ENCODE measurements around the gene SARDH. TPM values are rescaled to one million over a fixed set of nuclear protein-coding genes. Genes with fewer than 3 reads are reported as not detected.

SARDH gene
- total and polyA plus RNA-seq, 7 experiments from 2014 or later, result 0.73 to 27.2 (median 11.0) TPM

- H3K27me3 Mint-ChIP-seq, result peaks cover 0 to 9% (median 6%) of the 10 kb centered on the region in 5 donors
- H3K4me1 Mint-ChIP-seq, result peaks cover 0 to 2% (median 0%) of the 10 kb centered on the region in 7 donors
- no peak overlapping the region for H3K4me3 Mint-ChIP-seq
- no peaks in the 10 kb centered on the region for H3K36me3 ChIP-seq (ENCODE audit: control insufficient read depth in 2 of 3, insufficient read depth in 3 of 3, low read length in 3 of 3)
- H3K27ac ChIP-seq (ENCODE audit: low read depth, low read length), result no peak overlapping the region
- CTCF ChIA-PET, result no interaction called here
- no peaks in the 10 kb centered on the region for H3K27me3 ChIP-seq (ENCODE audit: control insufficient read depth in 2 of 2, insufficient read depth in 2 of 2, low read length in 2 of 2)
- H3K27ac Mint-ChIP-seq, result no peak overlapping the region
- no peaks in the 10 kb centered on the region for H3K9me3 ChIP-seq (ENCODE audit: control insufficient read depth in 2 of 3, low read length in 3 of 3)
- peaks cover 0 to 6% (median 2%) of the 10 kb centered on the region in 11 donors for H3K9me3 Mint-ChIP-seq
- POLR2A ChIA-PET, result interaction anchor here (0.5 kb wide), 1 partner anchor 558 kb away, joined by 3 read pairs; no protein-coding TSS in a partner anchor
- peaks cover under 1 to 7% (median 5%) of the 10 kb centered on the region in 5 donors for H3K36me3 Mint-ChIP-seq
- H3K4me1 ChIP-seq (ENCODE audit: control insufficient read depth in 2 of 2, insufficient read depth in 2 of 2, low read length in 2 of 2), result no peaks in the 10 kb centered on the region
- no peak overlapping the region for H3K4me3 ChIP-seq (ENCODE audit: low read length)
- intact Hi-C loops (cut with micrococcal nuclease), result no loop called here
- no peak for DNase-seq
- no peak for ATAC-seq
Measured at GRCh38 chr9:133759146-133759900, 21.2 kb upstream of the SARDH start.

- H3K27me3 Mint-ChIP-seq, result peaks cover 4 to 19% (median 17%) of the 10 kb centered on the region in 5 donors
- POLR2A ChIA-PET, result no interaction called here
- H3K4me1 Mint-ChIP-seq, result peaks cover 0 to 2% (median 0%) of the 10 kb centered on the region in 7 donors
- ATAC-seq (no peak), DNase-seq (no peak)
- CTCF ChIA-PET, result no interaction called here
- Histone ChIP-seq H3K4me1 (ENCODE audit: control insufficient read depth in 2 of 2, insufficient read depth in 2 of 2, low read length in 2 of 2) (no peaks in the 10 kb centered on the region), H3K27me3 (ENCODE audit: control insufficient read depth in 2 of 2, insufficient read depth in 2 of 2, low read length in 2 of 2) (no peaks in the 10 kb centered on the region), H3K36me3 (ENCODE audit: control insufficient read depth in 2 of 3, insufficient read depth in 3 of 3, low read length in 3 of 3) (no peaks in the 10 kb centered on the region), H3K27ac (ENCODE audit: low read depth, low read length) (no peak overlapping the region), H3K9me3 (ENCODE audit: control insufficient read depth in 2 of 3, low read length in 3 of 3) (no peaks in the 10 kb centered on the region), H3K4me3 (ENCODE audit: low read length) (no peak overlapping the region)
- no peak overlapping the region for H3K4me3 Mint-ChIP-seq
- no peaks in the 10 kb centered on the region for H3K36me3 Mint-ChIP-seq
- H3K27ac Mint-ChIP-seq, result no peak overlapping the region
- intact Hi-C loops (cut with micrococcal nuclease), result no loop called here
- H3K9me3 Mint-ChIP-seq, result peaks cover 0 to 1% (median 0%) of the 10 kb centered on the region in 11 donors
Measured at GRCh38 chr9:133758228-133758627, 20.1 kb upstream of the SARDH start.

DNA sequence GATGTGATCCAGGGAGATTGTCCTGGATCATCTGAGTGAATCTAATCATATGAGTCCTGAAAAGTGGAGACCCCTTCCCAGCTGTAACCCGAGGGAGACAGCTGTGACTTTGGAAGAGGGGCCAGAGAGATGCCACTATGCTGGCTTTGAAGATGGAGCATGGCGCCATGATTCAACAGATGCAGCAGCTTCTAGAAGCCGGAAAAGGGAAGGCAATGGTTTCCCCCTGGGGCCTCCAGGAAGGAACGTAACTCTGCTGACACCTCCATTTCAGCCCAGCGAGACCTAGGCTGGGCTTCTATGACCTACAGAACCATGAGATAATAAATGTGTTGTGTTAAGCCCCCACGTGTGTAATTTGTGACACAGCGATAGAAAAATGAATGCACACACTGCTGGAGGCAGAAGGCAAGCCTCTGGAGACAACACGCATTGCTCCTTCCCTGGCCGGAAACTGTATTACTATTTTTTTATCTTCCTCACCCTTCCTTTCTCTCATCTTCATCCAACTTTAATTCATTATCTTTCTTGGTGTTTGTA, 16.6 kb upstream of the SARDH start:
- ChIA-PET POLR2A (no interaction called here), CTCF (no interaction called here)
- H3K4me3 Mint-ChIP-seq, result no peak overlapping the region
- peaks cover 9 to 45% (median 28%) of the 10 kb centered on the region in 5 donors for H3K27me3 Mint-ChIP-seq
- peaks cover 0 to 4% (median 0%) of the 10 kb centered on the region in 11 donors for H3K9me3 Mint-ChIP-seq
- Histone ChIP-seq H3K27me3 (ENCODE audit: control insufficient read depth in 2 of 2, insufficient read depth in 2 of 2, low read length in 2 of 2) (no peaks in the 10 kb centered on the region), H3K27ac (ENCODE audit: low read depth, low read length) (no peak overlapping the region), H3K4me1 (ENCODE audit: control insufficient read depth in 2 of 2, insufficient read depth in 2 of 2, low read length in 2 of 2) (no peaks in the 10 kb centered on the region), H3K36me3 (ENCODE audit: control insufficient read depth in 2 of 3, insufficient read depth in 3 of 3, low read length in 3 of 3) (no peaks in the 10 kb centered on the region), H3K9me3 (ENCODE audit: control insufficient read depth in 2 of 3, low read length in 3 of 3) (no peaks in the 10 kb centered on the region), H3K4me3 (ENCODE audit: low read length) (no peak overlapping the region)
- DNase-seq (no peak), ATAC-seq (no peak)
- peaks cover 0 to 9% (median 0%) of the 10 kb centered on the region in 5 donors for H3K36me3 Mint-ChIP-seq
- H3K4me1 Mint-ChIP-seq, result peaks cover 0 to 7% (median 4%) of the 10 kb centered on the region in 7 donors
- H3K27ac Mint-ChIP-seq, result no peak overlapping the region
- intact Hi-C loops (cut with micrococcal nuclease), result no loop called here

- ChIA-PET POLR2A (no interaction called here), CTCF (no interaction called here)
- H3K36me3 ChIP-seq (ENCODE audit: control insufficient read depth in 2 of 3, insufficient read depth in 3 of 3, low read length in 3 of 3), result no peaks in the 10 kb centered on the region
- H3K27ac ChIP-seq (ENCODE audit: low read depth, low read length), result no peak overlapping the region
- Mint-ChIP-seq H3K4me1 (peaks cover 0 to 7% (median 4%) of the 10 kb centered on the region in 7 donors), H3K36me3 (peaks cover 0 to 9% (median 0%) of the 10 kb centered on the region in 5 donors), H3K27me3 (peaks cover 10 to 47% (median 32%) of the 10 kb centered on the region in 5 donors), H3K4me3 (no peak overlapping the region), H3K27ac (no peak overlapping the region), H3K9me3 (peaks cover 0 to 4% (median 0%) of the 10 kb centered on the region in 11 donors)
- ATAC-seq (no peak), DNase-seq (no peak)
- no peaks in the 10 kb centered on the region for H3K4me1 ChIP-seq (ENCODE audit: control insufficient read depth in 2 of 2, insufficient read depth in 2 of 2, low read length in 2 of 2)
- no peaks in the 10 kb centered on the region for H3K27me3 ChIP-seq (ENCODE audit: control insufficient read depth in 2 of 2, insufficient read depth in 2 of 2, low read length in 2 of 2)
- no peak overlapping the region for H3K4me3 ChIP-seq (ENCODE audit: low read length)
- H3K9me3 ChIP-seq (ENCODE audit: control insufficient read depth in 2 of 3, low read length in 3 of 3), result no peaks in the 10 kb centered on the region
- intact Hi-C loops (cut with micrococcal nuclease), result no loop called here
Measured at GRCh38 chr9:133754187-133754586, 16.0 kb upstream of the SARDH start.

DNA sequence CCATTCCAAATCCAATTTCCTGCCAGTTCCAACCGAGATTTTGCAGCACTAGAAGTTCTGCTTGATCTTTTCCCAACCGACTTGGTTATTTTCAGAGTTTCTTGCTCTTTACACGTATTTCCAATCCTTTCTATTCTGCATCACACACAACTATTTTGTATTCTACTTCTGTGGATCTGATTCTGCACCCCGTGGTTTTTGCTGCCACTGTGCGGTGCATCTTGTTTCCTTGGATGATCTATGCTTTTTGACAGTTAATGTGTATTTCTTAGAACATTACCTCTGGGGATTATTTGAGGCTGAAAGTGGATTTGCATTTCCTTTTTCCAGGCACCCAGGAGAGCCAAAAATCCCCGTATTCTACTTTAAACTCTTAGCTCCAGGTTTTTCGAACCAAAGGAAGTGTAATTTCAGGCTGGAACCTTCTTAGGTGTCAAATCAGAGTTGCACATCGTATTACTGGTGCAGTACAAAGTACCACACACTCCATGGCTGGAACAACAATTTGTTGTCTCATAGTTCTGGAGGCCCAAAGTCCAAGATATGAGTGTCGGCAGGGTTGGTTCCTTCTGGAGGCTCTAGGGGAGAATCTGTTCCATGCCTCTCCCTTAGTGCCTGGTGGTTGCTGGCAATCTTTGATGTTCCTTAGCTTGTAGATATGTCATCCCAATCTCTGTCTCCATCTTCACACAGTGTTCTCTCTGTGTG, 14.7 kb upstream of the SARDH start:
- Histone ChIP-seq H3K4me3 (ENCODE audit: low read length) (no peak overlapping the region), H3K27me3 (ENCODE audit: control insufficient read depth in 2 of 2, insufficient read depth in 2 of 2, low read length in 2 of 2) (no peaks in the 10 kb centered on the region), H3K36me3 (ENCODE audit: control insufficient read depth in 2 of 3, insufficient read depth in 3 of 3, low read length in 3 of 3) (no peaks in the 10 kb centered on the region), H3K4me1 (ENCODE audit: control insufficient read depth in 2 of 2, insufficient read depth in 2 of 2, low read length in 2 of 2) (no peaks in the 10 kb centered on the region), H3K27ac (ENCODE audit: low read depth, low read length) (no peak overlapping the region), H3K9me3 (ENCODE audit: control insufficient read depth in 2 of 3, low read length in 3 of 3) (no peaks in the 10 kb centered on the region)
- ChIA-PET POLR2A (no interaction called here), CTCF (no interaction called here)
- DNase-seq (no peak), ATAC-seq (no peak)
- intact Hi-C loops (cut with micrococcal nuclease), result no loop called here
- Mint-ChIP-seq H3K4me3 (no peak overlapping the region), H3K36me3 (peaks cover 0 to 9% (median 0%) of the 10 kb centered on the region in 5 donors), H3K4me1 (peaks cover 0 to 7% (median 4%) of the 10 kb centered on the region in 7 donors), H3K27ac (no peak overlapping the region), H3K9me3 (peaks cover 0 to 4% (median 0%) of the 10 kb centered on the region in 11 donors), H3K27me3 (peaks cover 17 to 54% (median 39%) of the 10 kb centered on the region in 5 donors)

- no peak overlapping the region for H3K4me3 Mint-ChIP-seq
Measured at GRCh38 chr9:133750982-133751649, 13.0 kb upstream of the SARDH start.

More at GRCh38 chr9:133750982-133751649, 13.0 kb upstream of the SARDH start:
- Mint-ChIP-seq H3K27ac (no peak overlapping the region), H3K36me3 (peaks cover 0 to 9% (median 0%) of the 10 kb centered on the region in 5 donors), H3K27me3 (peaks cover 24 to 54% (median 48%) of the 10 kb centered on the region in 5 donors), H3K4me1 (peaks cover 0 to 7% (median 4%) of the 10 kb centered on the region in 7 donors), H3K9me3 (peaks cover 0 to 4% (median 0%) of the 10 kb centered on the region in 11 donors)
- ATAC-seq (no peak), DNase-seq (no peak)
- Histone ChIP-seq H3K4me3 (ENCODE audit: low read length) (no peak overlapping the region), H3K9me3 (ENCODE audit: control insufficient read depth in 2 of 3, low read length in 3 of 3) (no peaks in the 10 kb centered on the region), H3K27me3 (ENCODE audit: control insufficient read depth in 2 of 2, insufficient read depth in 2 of 2, low read length in 2 of 2) (no peaks in the 10 kb centered on the region), H3K4me1 (ENCODE audit: control insufficient read depth in 2 of 2, insufficient read depth in 2 of 2, low read length in 2 of 2) (no peaks in the 10 kb centered on the region), H3K27ac (ENCODE audit: low read depth, low read length) (no peak overlapping the region), H3K36me3 (ENCODE audit: control insufficient read depth in 2 of 3, insufficient read depth in 3 of 3, low read length in 3 of 3) (no peaks in the 10 kb centered on the region)
- intact Hi-C loops (cut with micrococcal nuclease), result no loop called here
- ChIA-PET POLR2A (no interaction called here), CTCF (no interaction called here)
